Stimulated activated CD4-positive, alpha-beta T cell treated with anti-CD3 and anti-CD28 coated beads, Interleukin-1b, Interleukin-23, amount 100 ng/mL, for 48 hours (primary cell): ENCODE data around the gene NEUROD4.

ENCODE experiments used
- DNase-seq: peaks from one replicate; pipeline ENCODE4 v3.0.0-alpha.2; 2020

NEUROD4 gene

GRCh38 chr12:55061024-55061423 is 41.2 kb downstream of the NEUROD4 start:
- DNase-seq, result no peak

GRCh38 chr12:55063291-55063690 is 43.5 kb downstream of the NEUROD4 start:
- no peak for DNase-seq

- DNase-seq, result no peak
Measured at GRCh38 chr12:55065535-55065934, 45.8 kb downstream of the NEUROD4 start.

- DNase-seq, result no peak
Measured at GRCh38 chr12:55067701-55068100, 47.9 kb downstream of the NEUROD4 start.

GRCh38 chr12:55068416-55069010 is 48.7 kb downstream of the NEUROD4 start:
- no peak for DNase-seq

GRCh38 chr12:55072083-55072482 is 52.3 kb downstream of the NEUROD4 start:
- DNase-seq, result peak; percentile 79

- peak; percentile 70 for DNase-seq
Measured at GRCh38 chr12:55073043-55074022, 53.6 kb downstream of the NEUROD4 start.

- DNase-seq, result no peak
Measured at GRCh38 chr12:55074806-55075205, 55.0 kb downstream of the NEUROD4 start.
